DMS 273 treated with DMSO at 0.1 percent for 48 hours (cell line): ENCODE measurements around the gene NPDC1.
A peak's percentile ranks its signal among the peaks of the same experiment; 100 is the strongest.
"Not testable (repeated sequence)": the region's sequence is repeated elsewhere in the genome, so short reads cannot be mapped to it uniquely, and the experiment has no call there.

ENCODE experiments used
- DNase-seq: peaks from one replicate; lab custom pipeline; 2025; lab: John Stamatoyannopoulos, UW

The NPDC1 gene

GRCh38 chr9:137074657-137075274, 28.8 kb upstream of the NPDC1 start:
- no peak for DNase-seq

- no peak for DNase-seq
Measured at GRCh38 chr9:137073992-137074399, 28.0 kb upstream of the NPDC1 start.

GRCh38 chr9:137071282-137071681, 25.3 kb upstream of the NPDC1 start:
- DNase-seq, result no peak

- DNase-seq, result no peak
Measured at GRCh38 chr9:137070906-137071275, 24.9 kb upstream of the NPDC1 start.

- peak; percentile 80 for DNase-seq
Measured at GRCh38 chr9:137070201-137070905, 24.4 kb upstream of the NPDC1 start, which contains the start of gene SAPCD2. Gene SAPCD2 (minus strand): TSS chr9:137070557. CDS start chr9:137070460, 97 bp downstream.

GRCh38 chr9:137069508-137070091, 23.6 kb upstream of the NPDC1 start:
- DNase-seq, result no peak

- no peak for DNase-seq
Measured at GRCh38 chr9:137068539-137069507, 22.8 kb upstream of the NPDC1 start.

GRCh38 chr9:137067860-137068538, 22.0 kb upstream of the NPDC1 start:
- peak; percentile 29 for DNase-seq

GRCh38 chr9:137066096-137066861, 20.3 kb upstream of the NPDC1 start:
- DNase-seq, result no peak

GRCh38 chr9:137065336-137065967, 19.5 kb upstream of the NPDC1 start:
- DNase-seq, result no peak

- DNase-seq, result no peak
Measured at GRCh38 chr9:137064880-137065164, 18.8 kb upstream of the NPDC1 start.

GRCh38 chr9:137064027-137064879, 18.3 kb upstream of the NPDC1 start:
- DNase-seq, result no peak

- DNase-seq, result no peak
Measured at GRCh38 chr9:137063311-137064026, 17.5 kb upstream of the NPDC1 start.

GRCh38 chr9:137062798-137063197, 16.8 kb upstream of the NPDC1 start:
- not testable (repeated sequence) for DNase-seq

- no peak for DNase-seq
Measured at GRCh38 chr9:137062384-137062783, 16.4 kb upstream of the NPDC1 start.

GRCh38 chr9:137058521-137059234, 12.7 kb upstream of the NPDC1 start:
- peak; percentile 14 for DNase-seq

- DNase-seq, result peak; percentile 24
Measured at GRCh38 chr9:137057545-137057944, 11.6 kb upstream of the NPDC1 start.

GRCh38 chr9:137056739-137057415, 10.9 kb upstream of the NPDC1 start:
- no peak for DNase-seq
